Natural killer cell treated with Interleukin-12 subunit alpha and Interleukin-12 subunit beta and Interleukin-15 and Interleukin-18, amount 100 ng/mL, for 72 hours (primary cell): ENCODE measurements around the gene CHRD. TPM values are rescaled to one million over a fixed set of nuclear protein-coding genes. Genes with fewer than 3 reads are reported as not detected.

Source experiments
- ATAC-seq, 2 donors: fragments of 150-1000 bp; cut with Tn5 transposase in 1 of 2; sonication (Bioruptor Pico), chemical (Tn5 transposase) in 1 of 2; 2 replicates each; pipeline ENCODE4 v1.10.0; 2021
- DNase-seq: peaks from one replicate; pipeline ENCODE4 v3.0.0; 2022; ENCODE audit warnings: low spot score
- H3K27ac Mint-ChIP-seq, 2 donors: 1 replicate in 1 of 2; 2 replicates in 1 of 2; pipeline ENCODE4 v1.8.0; 2022; ENCODE audit warnings: mixed read lengths in 2 of 2, mild to moderate bottlenecking in 1 of 2, moderate library complexity in 1 of 2
- H3K27me3 Mint-ChIP-seq, 2 donors: 1 replicate in 1 of 2; 2 replicates in 1 of 2; pipeline ENCODE4 v1.8.0; 2022; ENCODE audit warnings: mixed read lengths in 2 of 2
- H3K36me3 Mint-ChIP-seq: one replicate; pipeline ENCODE4 v1.8.0; 2022; ENCODE audit warnings: mixed read lengths
- H3K4me1 Mint-ChIP-seq, 2 donors: 1 replicate in 1 of 2; 2 replicates in 1 of 2; pipeline ENCODE4 v1.8.0; 2022; ENCODE audit warnings: low read depth in 2 of 2, mixed read lengths in 2 of 2, mild to moderate bottlenecking in 1 of 2
- H3K4me3 Mint-ChIP-seq: one replicate; pipeline ENCODE4 v1.8.0; 2022; ENCODE audit warnings: mixed read lengths
- H3K9me3 Mint-ChIP-seq: 2 replicates; pipeline ENCODE4 v1.8.0; 2022; ENCODE audit warnings: mixed read lengths
- total RNA-seq, 2 donors: library from RNA; stranded (reverse); gene quantifications; one replicate each; pipeline ENCODE4 v1.2.3, GENCODE V29; 2022

CHRD gene
- total RNA-seq, 2 donors from 2014 or later, result not detected

GRCh38 chr3:184377374-184377773, 2.5 kb upstream of the CHRD start:
- Mint-ChIP-seq H3K27me3 (peaks cover 46 to 48% of the 10 kb centered on the region in 2 donors), H3K4me1 (peaks cover 0 to 12% of the 10 kb centered on the region in 2 donors), H3K4me3 (no peak overlapping the region), H3K27ac (no peak overlapping the region), H3K36me3 (no peaks in the 10 kb centered on the region), H3K9me3 (no peaks in the 10 kb centered on the region)
- ATAC-seq (no peak), DNase-seq (no peak)

DNA sequence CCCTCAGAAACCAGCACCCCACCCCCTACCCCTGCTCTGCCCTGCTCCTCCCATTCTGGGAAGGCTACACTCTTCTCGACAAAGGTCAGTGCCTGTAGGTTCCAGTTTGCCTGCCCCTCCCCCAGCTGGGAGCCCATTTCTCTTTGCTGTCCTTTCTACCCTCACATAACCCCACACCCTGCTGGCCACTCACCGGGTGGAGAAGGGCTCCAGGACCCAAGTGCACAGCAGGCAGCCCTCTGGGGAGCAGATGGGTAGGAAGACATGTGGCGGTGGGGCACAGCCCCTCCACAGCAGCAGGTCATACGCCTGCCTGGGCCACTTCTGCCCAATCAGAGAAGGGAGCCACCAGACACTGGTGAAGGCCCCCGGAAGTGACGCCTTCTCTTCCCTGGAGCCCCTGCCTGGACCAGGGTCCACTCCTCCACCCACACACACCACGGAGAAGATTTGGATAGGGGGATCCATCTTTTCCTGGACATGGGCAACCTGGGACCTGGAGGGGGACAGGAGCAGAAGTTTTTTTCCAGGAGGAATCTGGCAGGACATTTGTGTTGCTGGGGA, 1.9 kb upstream of the CHRD start, which contains the start of gene THPO:
TSS of gene THPO (minus strand) at position 326 of the 564 bp plus-strand sequence. CDS start 1,948 bp downstream, outside the sequence.
- H3K27me3 Mint-ChIP-seq, result peaks cover 46 to 51% of the 10 kb centered on the region in 2 donors
- DNase-seq, result no peak
- ATAC-seq, result no peak
- no peak within 1 kb of the TSS for H3K27ac Mint-ChIP-seq
- H3K4me3 Mint-ChIP-seq, result peak within 1 kb of the TSS; percentile 66
- no peaks in the 10 kb centered on the region for H3K36me3 Mint-ChIP-seq
- peaks cover 0 to 12% of the 10 kb centered on the region in 2 donors for H3K4me1 Mint-ChIP-seq
- H3K9me3 Mint-ChIP-seq, result no peaks in the 10 kb centered on the region

- peaks cover 0 to 12% of the 10 kb centered on the region in 2 donors for H3K4me1 Mint-ChIP-seq
- DNase-seq, result no peak
- peaks cover 46 to 51% of the 10 kb centered on the region in 2 donors for H3K27me3 Mint-ChIP-seq
- H3K4me3 Mint-ChIP-seq, result peak overlapping the region; percentile 66
- H3K27ac Mint-ChIP-seq, result no peak overlapping the region
- H3K36me3 Mint-ChIP-seq, result no peaks in the 10 kb centered on the region
- ATAC-seq, result no peak
- H3K9me3 Mint-ChIP-seq, result no peaks in the 10 kb centered on the region
Measured at GRCh38 chr3:184378651-184379357, 1.1 kb upstream of the CHRD start.

GRCh38 chr3:184380185-184380626, 352 bp downstream of the CHRD start:
- no peaks in the 10 kb centered on the region for H3K9me3 Mint-ChIP-seq
- peaks cover 44 to 52% of the 10 kb centered on the region in 2 donors for H3K27me3 Mint-ChIP-seq
- no peaks in the 10 kb centered on the region for H3K36me3 Mint-ChIP-seq
- no peak overlapping the region for H3K4me3 Mint-ChIP-seq
- peaks cover 0 to 12% of the 10 kb centered on the region in 2 donors for H3K4me1 Mint-ChIP-seq
- peak; percentile 17 to 48 for ATAC-seq
- DNase-seq, result no peak
- no peak overlapping the region for H3K27ac Mint-ChIP-seq

- H3K36me3 Mint-ChIP-seq, result no peaks in the 10 kb centered on the region
- H3K27me3 Mint-ChIP-seq, result peaks cover 38 to 47% of the 10 kb centered on the region in 2 donors
- H3K9me3 Mint-ChIP-seq, result no peaks in the 10 kb centered on the region
- ATAC-seq, result peak; percentile 2 to 44
- H3K27ac Mint-ChIP-seq, result no peak overlapping the region
- DNase-seq, result no peak
- peak overlapping the region; percentile 50 for H3K4me3 Mint-ChIP-seq
- peaks cover 0 to 12% of the 10 kb centered on the region in 2 donors for H3K4me1 Mint-ChIP-seq
Measured at GRCh38 chr3:184380627-184381260, 890 bp downstream of the CHRD start.

- DNase-seq (no peak), ATAC-seq (no peak)
- H3K9me3 Mint-ChIP-seq, result no peaks in the 10 kb centered on the region
- H3K27ac Mint-ChIP-seq, result no peak overlapping the region
- H3K27me3 Mint-ChIP-seq, result peaks cover 30 to 41% of the 10 kb centered on the region in 2 donors
- peaks cover 0 to 12% of the 10 kb centered on the region in 2 donors for H3K4me1 Mint-ChIP-seq
- H3K36me3 Mint-ChIP-seq, result no peaks in the 10 kb centered on the region
- H3K4me3 Mint-ChIP-seq, result no peak overlapping the region
Measured at GRCh38 chr3:184381261-184382224, 1.7 kb downstream of the CHRD start.

DNA sequence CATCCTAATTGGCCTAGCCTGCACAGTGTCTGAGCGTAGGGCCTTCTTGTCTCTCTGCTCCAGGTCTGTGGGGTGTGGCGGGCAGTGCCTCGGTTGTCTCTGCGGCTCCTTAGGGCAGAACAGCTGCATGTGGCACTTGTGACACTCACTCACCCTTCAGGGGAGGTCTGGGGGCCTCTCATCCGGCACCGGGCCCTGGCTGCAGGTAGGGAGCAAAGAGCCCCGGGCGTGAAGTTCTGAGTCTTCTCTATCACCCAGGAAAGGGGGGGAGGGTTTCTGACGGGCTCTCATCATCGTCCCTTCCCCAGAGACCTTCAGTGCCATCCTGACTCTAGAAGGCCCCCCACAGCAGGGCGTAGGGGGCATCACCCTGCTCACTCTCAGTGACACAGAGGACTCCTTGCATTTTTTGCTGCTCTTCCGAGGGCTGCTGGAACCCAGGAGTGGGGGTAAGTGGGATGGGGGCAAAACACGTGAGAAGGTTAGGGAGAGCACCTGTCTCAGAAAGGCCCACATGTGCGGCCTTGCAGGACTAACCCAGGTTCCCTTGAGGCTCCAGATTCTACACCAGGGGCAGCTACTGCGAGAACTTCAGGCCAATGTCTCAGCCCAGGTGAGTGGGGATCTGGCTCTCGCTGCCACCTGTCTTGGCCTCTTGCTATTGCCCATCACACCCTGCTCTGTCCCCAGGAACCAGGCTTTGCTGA, 2.6 kb downstream of the CHRD start:
- DNase-seq (no peak), ATAC-seq (no peak)
- Mint-ChIP-seq H3K4me1 (peaks cover 0 to 11% of the 10 kb centered on the region in 2 donors), H3K27ac (no peak overlapping the region), H3K27me3 (peaks cover 21 to 34% of the 10 kb centered on the region in 2 donors), H3K36me3 (no peaks in the 10 kb centered on the region), H3K4me3 (no peak overlapping the region), H3K9me3 (no peaks in the 10 kb centered on the region)

DNA sequence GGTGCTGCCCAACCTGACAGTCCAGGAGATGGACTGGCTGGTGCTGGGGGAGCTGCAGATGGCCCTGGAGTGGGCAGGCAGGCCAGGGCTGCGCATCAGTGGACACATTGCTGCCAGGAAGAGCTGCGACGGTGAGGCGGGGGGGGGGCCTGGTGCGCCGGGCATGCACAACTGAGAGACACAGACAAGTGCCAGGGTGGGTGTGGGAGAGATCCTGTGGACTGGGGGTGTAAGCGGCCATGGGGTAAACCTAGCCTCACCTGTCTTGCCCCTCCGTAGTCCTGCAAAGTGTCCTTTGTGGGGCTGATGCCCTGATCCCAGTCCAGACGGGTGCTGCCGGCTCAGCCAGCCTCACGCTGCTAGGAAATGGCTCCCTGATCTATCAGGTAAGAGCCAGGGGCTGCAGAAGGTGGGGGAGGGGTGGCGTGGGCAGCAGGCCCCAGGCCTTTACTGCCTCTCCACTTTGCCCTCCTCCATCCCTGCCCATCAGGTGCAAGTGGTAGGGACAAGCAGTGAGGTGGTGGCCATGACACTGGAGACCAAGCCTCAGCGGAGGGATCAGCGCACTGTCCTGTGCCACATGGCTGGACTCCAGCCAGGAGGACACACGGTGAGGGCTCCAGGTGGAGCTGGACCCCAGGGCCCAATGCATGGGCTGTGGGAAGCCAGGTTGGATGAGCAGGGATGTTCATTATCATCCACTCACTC, 3.3 kb downstream of the CHRD start:
- Mint-ChIP-seq H3K4me3 (no peak overlapping the region), H3K36me3 (no peaks in the 10 kb centered on the region), H3K9me3 (no peaks in the 10 kb centered on the region), H3K27ac (no peak overlapping the region), H3K27me3 (peaks cover 14 to 30% of the 10 kb centered on the region in 2 donors), H3K4me1 (peaks cover 0 to 8% of the 10 kb centered on the region in 2 donors)
- DNase-seq (no peak), ATAC-seq (no peak)

DNA sequence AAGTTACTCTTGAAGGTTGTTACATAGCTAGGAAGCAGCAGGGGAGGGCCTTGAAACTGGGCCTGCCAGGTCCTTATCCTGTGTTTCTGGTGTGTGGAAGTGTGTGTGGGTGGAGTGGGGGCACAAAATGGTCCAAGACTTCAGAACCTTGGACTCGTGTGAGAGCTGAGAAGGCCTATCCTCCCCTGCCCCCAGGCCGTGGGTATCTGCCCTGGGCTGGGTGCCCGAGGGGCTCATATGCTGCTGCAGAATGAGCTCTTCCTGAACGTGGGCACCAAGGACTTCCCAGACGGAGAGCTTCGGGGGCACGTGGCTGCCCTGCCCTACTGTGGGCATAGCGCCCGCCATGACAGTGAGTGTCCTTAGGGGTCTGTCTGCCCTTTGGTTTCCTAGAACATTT, 4.5 kb downstream of the CHRD start:
- H3K27me3 Mint-ChIP-seq, result peaks cover 2 to 21% of the 10 kb centered on the region in 2 donors
- H3K4me1 Mint-ChIP-seq, result peaks cover 0 to 4% of the 10 kb centered on the region in 2 donors
- H3K4me3 Mint-ChIP-seq, result no peak overlapping the region
- no peaks in the 10 kb centered on the region for H3K36me3 Mint-ChIP-seq
- H3K27ac Mint-ChIP-seq, result no peak overlapping the region
- ATAC-seq, result no peak
- no peaks in the 10 kb centered on the region for H3K9me3 Mint-ChIP-seq
- DNase-seq, result no peak

DNA sequence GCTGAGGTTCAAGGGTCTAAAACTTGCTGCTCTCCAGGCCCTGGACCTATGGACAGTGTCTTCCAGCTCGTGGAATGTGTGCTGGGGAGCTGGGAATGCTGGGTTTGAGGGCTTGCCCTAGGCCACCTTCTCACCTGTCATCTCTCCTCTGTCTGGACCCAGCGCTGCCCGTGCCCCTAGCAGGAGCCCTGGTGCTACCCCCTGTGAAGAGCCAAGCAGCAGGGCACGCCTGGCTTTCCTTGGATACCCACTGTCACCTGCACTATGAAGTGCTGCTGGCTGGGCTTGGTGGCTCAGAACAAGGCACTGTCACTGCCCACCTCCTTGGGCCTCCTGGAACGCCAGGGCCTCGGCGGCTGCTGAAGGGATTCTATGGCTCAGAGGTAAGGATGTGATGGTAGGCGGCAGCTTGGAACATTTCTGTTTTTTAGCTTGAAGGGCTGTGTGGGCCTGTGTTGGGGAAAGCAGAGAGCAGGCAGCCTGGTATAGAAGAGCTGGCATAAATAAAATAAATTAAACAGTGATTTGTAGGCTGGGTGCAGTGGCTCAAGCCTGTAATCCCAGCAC, 5.1 kb downstream of the CHRD start:
- DNase-seq (no peak), ATAC-seq (no peak)
- no peaks in the 10 kb centered on the region for H3K9me3 Mint-ChIP-seq
- H3K4me1 Mint-ChIP-seq, result peaks cover 0 to 3% of the 10 kb centered on the region in 2 donors
- H3K36me3 Mint-ChIP-seq, result no peaks in the 10 kb centered on the region
- no peak overlapping the region for H3K27ac Mint-ChIP-seq
- H3K4me3 Mint-ChIP-seq, result no peak overlapping the region
- H3K27me3 Mint-ChIP-seq, result peaks cover 0 to 21% of the 10 kb centered on the region in 2 donors

DNA sequence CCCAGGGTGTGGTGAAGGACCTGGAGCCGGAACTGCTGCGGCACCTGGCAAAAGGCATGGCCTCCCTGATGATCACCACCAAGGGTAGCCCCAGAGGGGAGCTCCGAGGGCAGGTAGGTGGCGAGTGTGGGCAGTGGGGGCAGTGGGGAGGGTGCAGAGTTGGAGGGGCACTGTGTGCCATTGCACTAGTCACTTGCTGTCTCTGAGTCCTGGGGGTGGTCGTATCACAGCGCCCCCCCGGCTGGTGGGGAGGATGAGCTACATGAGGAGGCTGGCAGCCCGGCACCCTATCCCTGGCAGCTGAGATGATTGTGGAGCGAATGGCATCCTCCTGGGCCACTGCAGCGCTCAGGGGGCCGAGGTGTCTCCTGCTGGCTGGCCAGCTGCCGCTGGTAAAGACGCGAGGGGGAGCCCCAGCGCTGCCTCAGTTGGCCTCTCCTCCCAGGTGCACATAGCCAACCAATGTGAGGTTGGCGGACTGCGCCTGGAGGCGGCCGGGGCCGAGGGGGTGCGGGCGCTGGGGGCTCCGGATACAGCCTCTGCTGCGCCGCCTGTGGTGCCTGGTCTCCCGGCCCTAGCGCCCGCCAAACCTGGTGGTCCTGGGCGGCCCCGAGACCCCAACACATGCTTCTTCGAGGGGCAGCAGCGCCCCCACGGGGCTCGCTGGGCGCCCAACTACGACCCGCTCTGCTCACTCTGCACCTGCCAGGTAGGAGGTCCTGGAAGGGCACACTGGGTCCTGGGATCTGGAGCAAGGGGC, 6.4 kb downstream of the CHRD start:
- H3K27ac Mint-ChIP-seq, result no peak overlapping the region
- DNase-seq, result no peak
- H3K4me3 Mint-ChIP-seq, result no peak overlapping the region
- H3K9me3 Mint-ChIP-seq, result no peaks in the 10 kb centered on the region
- no peak for ATAC-seq
- no peaks in the 10 kb centered on the region for H3K4me1 Mint-ChIP-seq
- no peaks in the 10 kb centered on the region for H3K36me3 Mint-ChIP-seq
- peaks cover 11 to 25% of the 10 kb centered on the region in 2 donors for H3K27me3 Mint-ChIP-seq
